ENCODE measurements around the gene DYNC1H1.
A peak's percentile ranks its signal among the peaks of the same experiment; 100 is the strongest.
"Not testable (repeated sequence)": the region's sequence is repeated elsewhere in the genome, so short reads cannot be mapped to it uniquely, and the experiment has no call there.

DYNC1H1 gene

GRCh38 chr14:101968186-101968585, 3.8 kb downstream of the DYNC1H1 start:
- H3K4me3 ChIP-seq (replicated peaks; ENCODE audit: low read depth, low read length) = no peak overlapping the region
- no peak for TF ChIP-seq CTCF (IDR thresholded peaks at IDR 0.05; ENCODE audit: low read length, missing control alignments)
- DNase-seq (ENCODE audit: low read depth) = no peak

GRCh38 chr14:101969481-101969880, 5.1 kb downstream of the DYNC1H1 start:
- TF ChIP-seq CTCF (IDR thresholded peaks at IDR 0.05; ENCODE audit: low read length, missing control alignments) = no peak
- DNase-seq (ENCODE audit: low read depth) = no peak
- no peak overlapping the region for H3K4me3 ChIP-seq (replicated peaks; ENCODE audit: low read depth, low read length)

- no peak for DNase-seq (ENCODE audit: low read depth)
- no peak for TF ChIP-seq CTCF (IDR thresholded peaks at IDR 0.05; ENCODE audit: low read length, missing control alignments)
- no peak overlapping the region for H3K4me3 ChIP-seq (replicated peaks; ENCODE audit: low read depth, low read length)
These were observed 6.5 kb downstream of the DYNC1H1 start for GRCh38 chr14:101970830-101971400.

- not testable (repeated sequence) for DNase-seq (ENCODE audit: low read depth); H3K4me3 ChIP-seq (replicated peaks; ENCODE audit: low read depth, low read length)
These were observed 7.1 kb downstream of the DYNC1H1 start for GRCh38 chr14:101971458-101971857.

- peak overlapping the region; percentile 34 for H3K4me3 ChIP-seq (replicated peaks; ENCODE audit: low read depth, low read length)
- DNase-seq (ENCODE audit: low read depth) = peak; percentile 99
- no peak for TF ChIP-seq CTCF (IDR thresholded peaks at IDR 0.05; ENCODE audit: low read length, missing control alignments)
These were observed 7.9 kb downstream of the DYNC1H1 start for GRCh38 chr14:101972126-101972866.

GRCh38 chr14:101973356-101973755, 9.0 kb downstream of the DYNC1H1 start:
- no peak for TF ChIP-seq CTCF (IDR thresholded peaks at IDR 0.05; ENCODE audit: low read length, missing control alignments)
- H3K4me3 ChIP-seq (replicated peaks; ENCODE audit: low read depth, low read length) = no peak overlapping the region
- no peak for DNase-seq (ENCODE audit: low read depth)

- no peak overlapping the region for H3K4me3 ChIP-seq (replicated peaks; ENCODE audit: low read depth, low read length)
- DNase-seq (ENCODE audit: low read depth) = no peak
- no peak for TF ChIP-seq CTCF (IDR thresholded peaks at IDR 0.05; ENCODE audit: low read length, missing control alignments)
These were observed 10.9 kb downstream of the DYNC1H1 start for GRCh38 chr14:101975231-101975630.

Measured in fibroblast of pulmonary artery (primary cell).